ENCODE measurements around the gene RSRC1.
"Not testable (repeated sequence)": the region's sequence is repeated elsewhere in the genome, so short reads cannot be mapped to it uniquely, and the experiment has no call there.

RSRC1 gene

DNA sequence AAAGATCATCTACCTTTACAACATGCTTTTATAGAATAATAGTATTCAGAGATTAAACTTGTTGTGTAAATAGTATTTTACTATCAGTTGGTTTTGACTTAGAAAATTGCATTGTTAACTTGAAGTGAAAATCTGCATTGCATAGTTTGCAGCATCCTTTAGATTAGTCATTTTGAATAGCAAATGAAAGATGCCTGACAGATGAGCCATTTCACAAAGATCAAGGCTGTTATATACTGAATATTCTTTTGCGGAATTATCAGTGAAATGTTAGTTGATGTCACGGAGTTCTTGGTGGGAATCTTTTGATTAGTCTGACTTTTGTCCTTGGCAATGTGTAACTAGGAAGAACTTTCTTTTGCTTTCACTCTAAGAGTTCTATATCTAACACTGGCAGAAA, 24.5 kb downstream of the RSRC1 start:
- no peak for DNase-seq

GRCh38 chr3:158140396-158140795, 30.5 kb downstream of the RSRC1 start:
- DNase-seq = no peak

DNA sequence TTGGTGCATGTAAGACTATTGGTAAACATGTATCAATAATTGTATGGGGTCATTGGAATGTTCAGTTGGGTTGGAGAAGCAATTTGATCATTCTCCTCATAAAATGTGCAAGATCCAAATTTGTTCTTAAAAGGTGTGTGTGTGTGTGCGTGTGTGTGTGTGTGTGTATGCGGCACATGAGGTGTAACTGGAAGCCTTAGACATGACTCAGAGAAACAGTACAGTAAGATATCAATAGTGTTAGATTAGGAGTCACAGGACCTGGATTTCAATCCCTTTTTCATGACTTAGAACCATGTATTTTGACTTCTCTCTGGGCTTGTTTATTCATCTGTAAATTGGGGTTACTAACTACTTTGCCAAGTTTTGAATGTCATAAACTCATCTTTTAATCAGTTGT, 38.3 kb downstream of the RSRC1 start:
- DNase-seq = no peak

DNA sequence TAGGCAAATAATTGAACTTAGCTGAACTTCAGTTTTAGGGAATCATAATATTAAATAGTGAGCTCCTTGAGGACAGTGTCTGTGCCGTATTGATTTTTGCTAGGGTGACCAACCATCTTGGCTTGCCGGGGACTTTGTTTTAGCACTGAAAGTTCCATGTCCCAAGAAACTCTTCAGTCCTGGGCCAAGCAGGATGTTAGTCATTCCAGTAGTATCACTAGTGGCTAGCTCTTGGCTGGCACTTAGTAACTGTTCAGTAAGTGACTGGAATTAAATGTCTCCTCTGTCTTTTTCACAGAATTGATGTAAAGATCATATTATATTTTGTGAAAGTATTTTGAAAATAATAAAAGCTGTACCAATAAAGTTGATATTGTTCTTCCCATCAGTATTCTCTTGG, 42.3 kb downstream of the RSRC1 start:
- no peak for DNase-seq

- DNase-seq = no peak
Observed at GRCh38 chr3:158158969-158159368, 49.1 kb downstream of the RSRC1 start.

- DNase-seq = no peak
Observed at GRCh38 chr3:158159714-158160113, 49.8 kb downstream of the RSRC1 start.

- DNase-seq = no peak
Observed at GRCh38 chr3:158160958-158161357, 51.1 kb downstream of the RSRC1 start.

DNA sequence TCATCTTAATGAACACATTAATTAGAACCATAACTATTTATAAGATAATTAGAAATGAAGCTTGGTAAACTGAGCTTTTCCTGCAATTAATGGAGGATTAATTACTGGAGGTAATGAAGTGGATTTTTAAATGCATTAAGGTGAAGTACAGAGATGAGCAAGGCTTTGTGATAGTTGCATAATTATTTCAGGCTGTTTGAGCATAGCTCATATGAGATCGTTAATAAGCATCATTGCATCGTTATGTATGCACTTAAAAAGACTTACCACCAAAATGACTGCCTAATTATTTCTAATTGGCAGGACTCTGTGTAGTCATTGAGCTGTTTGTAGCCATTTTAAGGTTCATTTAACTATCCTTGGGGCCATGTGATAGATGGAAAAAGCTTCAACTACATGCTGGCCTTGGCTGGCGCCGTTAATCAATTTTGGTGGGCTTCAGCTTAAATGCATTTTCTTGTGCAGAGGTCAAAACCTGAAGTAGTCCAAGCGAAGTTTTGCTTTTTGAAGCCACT, 55.3 kb downstream of the RSRC1 start:
- DNase-seq = peak; percentile 47

DNA sequence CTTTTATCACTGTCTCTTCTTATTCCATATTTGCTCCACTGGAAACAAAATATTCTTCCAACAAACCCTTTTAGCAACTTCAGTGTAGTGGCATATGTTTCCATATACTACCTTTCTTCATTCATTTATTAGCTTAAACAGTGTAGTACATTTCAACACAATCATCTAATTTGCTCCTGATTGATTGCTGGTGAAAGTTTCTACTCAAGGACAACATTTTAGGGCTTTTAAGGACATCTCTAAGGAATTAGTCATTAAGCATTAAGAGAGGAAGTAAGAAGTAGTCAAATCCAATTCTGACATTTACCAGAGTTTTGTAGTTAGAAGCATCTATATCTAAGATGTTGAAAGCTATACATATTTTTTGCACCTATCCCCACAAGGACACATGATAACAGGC, 55.8 kb downstream of the RSRC1 start:
- DNase-seq = no peak

GRCh38 chr3:158166223-158166622, 56.3 kb downstream of the RSRC1 start:
- DNase-seq = no peak

GRCh38 chr3:158167737-158168557, 58.1 kb downstream of the RSRC1 start:
- no peak for DNase-seq

GRCh38 chr3:158169091-158169491, 59.2 kb downstream of the RSRC1 start:
- no peak for DNase-seq

DNA sequence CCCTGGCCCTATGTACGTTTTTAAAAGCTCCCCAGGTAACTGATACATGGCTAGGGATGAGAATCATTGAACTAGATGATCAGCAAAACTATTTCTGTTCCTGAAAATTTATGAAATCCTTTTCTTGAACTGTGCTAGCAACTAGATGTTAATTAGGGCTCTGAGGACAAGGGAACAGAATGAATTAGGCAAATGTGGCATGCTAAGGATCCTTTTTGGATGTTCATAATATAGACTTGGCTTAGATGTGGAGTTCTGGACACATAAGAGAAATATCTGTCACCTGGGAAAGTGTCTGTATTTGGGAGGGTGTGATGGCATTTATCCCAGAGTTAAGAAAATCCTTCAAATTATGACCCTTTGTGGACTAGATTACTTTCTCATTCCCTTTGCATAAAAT, 71.2 kb downstream of the RSRC1 start:
- no peak for DNase-seq

GRCh38 chr3:158185711-158186110, 75.8 kb downstream of the RSRC1 start:
- DNase-seq = no peak

- no peak for DNase-seq
Observed at GRCh38 chr3:158200955-158201354, 91.1 kb downstream of the RSRC1 start.

GRCh38 chr3:158205324-158205723, 95.4 kb downstream of the RSRC1 start:
- DNase-seq = no peak

DNA sequence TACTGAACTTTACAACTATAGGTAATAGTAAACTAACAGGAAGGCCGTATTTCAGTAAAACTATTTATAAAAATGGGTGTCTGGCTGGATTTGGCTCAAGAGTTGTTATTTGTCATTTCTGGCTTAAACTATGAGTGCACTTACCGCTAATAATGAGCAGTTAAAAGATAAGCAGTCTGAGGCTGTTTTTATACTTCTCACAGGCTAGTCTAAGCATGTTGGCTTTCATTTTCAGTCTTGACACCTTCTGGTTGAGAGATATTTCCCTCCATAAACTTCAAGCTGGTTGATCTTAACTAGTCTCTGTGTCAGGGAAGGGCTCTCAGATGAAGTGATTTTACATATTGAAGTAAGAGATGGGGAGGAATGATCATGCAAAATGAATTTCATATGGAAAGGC, 96.1 kb downstream of the RSRC1 start:
- DNase-seq = no peak

- no peak for DNase-seq
Observed at GRCh38 chr3:158210067-158210466, 100.2 kb downstream of the RSRC1 start.

- peak; percentile 2 for DNase-seq
Observed at GRCh38 chr3:158213461-158213860, 103.6 kb downstream of the RSRC1 start.

DNA sequence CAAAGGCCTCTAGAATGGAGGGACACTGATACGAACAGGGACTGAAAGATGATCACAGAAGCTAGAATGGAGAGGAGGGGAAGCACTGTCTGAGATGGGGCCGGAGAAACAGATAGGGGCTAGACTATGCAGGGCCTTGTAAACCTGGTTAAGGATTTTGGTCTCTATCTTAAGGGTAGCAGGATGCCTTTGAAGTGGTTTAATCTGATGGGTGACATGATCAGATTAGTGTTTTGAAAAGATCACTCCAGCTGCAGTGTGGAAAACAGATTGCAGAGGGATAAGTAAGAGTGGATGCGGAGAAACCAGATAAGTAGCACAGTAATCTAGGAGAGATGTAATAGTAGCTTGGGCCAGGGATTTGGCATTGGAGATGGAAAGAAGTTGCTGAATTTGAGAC, 108.1 kb downstream of the RSRC1 start:
- no peak for DNase-seq

DNA sequence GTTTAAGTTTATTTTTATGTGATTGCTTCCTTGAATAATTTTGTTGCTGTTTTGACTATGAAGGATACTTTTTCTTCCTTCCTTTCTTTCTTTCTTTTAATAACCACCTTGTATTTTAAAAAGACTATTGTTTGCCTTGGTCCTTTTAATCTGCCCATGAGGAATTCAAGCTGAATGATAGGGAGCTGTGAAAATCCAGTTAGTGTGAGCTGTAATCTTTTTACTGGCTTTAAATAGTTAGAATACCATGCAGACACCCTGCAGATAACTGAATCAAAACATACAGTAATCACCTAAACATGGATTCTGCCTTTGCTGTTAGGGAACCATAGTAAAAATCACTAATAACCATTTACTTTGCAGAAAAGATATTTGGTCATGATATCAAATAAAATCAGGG, 110.7 kb downstream of the RSRC1 start:
- no peak for DNase-seq

DNA sequence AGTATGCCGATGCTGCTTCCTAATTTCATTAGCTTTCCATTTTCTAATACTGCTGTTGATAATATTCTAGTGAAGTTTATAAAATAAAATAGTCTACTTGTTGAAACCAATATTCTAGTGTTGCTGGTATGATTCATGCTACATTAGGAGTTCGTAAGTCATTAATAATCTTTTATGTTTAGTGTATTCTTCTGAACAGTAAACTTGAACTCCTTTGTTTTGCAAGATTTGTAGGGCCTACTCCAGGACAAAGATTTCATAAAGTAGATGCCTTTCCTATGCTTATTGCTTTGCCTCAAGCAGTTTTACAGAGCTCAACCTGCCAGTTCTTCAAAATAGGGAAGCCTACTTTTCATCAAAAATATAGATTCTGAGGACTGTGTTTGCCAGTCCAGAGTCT, 111.5 kb downstream of the RSRC1 start:
- DNase-seq = no peak

DNA sequence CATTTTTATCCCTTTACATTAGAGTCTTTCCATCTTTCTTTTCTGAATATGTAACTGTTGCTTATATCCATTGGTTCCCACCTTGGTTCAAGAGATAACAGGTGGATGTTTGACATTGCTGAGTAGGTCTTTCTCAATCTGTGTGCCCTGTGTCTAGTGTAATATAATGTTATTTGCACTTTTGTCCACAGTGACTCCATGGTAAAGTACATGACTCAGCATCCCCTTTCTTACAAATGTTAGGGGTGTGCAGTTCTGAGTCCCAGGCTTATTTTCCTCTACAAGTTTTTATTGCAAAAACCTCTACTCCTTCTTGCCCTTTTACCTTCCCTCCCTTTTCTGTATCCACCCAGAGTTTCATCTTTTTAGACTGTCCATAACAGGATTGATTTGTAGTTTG, 116.5 kb downstream of the RSRC1 start:
- DNase-seq = no peak

- DNase-seq = not testable (repeated sequence)
Observed at GRCh38 chr3:158228942-158229341, 119.1 kb downstream of the RSRC1 start.

DNA sequence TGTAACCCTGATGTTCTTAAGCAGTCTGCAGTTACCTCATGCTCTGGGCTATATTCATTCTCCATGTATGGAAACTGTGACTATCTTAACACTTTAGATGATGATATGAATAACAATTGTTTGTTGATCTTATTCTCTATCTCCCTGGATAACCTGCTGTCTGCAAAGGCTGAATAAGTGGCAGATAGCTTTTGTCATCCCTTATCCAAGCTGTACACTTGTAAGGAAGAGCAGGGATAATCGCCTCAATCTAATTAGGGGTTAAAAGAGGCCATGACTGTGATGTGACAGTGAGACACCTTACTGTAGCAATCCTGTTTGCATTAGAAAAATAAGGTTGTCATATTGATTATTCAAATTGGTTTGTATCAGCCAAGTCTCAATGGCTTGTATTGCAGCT, 123.9 kb downstream of the RSRC1 start:
- peak; percentile 7 for DNase-seq

All from retina (tissue), 1 donor.